GM21447 (cell line): ENCODE measurements around the gene PCDH17.

Experiments used
- ATAC-seq: cut with Tn5 transposase; IDR thresholded peaks from one replicate; pipeline ENCODE4 v1.9.1; 2021; ENCODE audit not compliant: unreplicated experiment

PCDH17 gene

DNA sequence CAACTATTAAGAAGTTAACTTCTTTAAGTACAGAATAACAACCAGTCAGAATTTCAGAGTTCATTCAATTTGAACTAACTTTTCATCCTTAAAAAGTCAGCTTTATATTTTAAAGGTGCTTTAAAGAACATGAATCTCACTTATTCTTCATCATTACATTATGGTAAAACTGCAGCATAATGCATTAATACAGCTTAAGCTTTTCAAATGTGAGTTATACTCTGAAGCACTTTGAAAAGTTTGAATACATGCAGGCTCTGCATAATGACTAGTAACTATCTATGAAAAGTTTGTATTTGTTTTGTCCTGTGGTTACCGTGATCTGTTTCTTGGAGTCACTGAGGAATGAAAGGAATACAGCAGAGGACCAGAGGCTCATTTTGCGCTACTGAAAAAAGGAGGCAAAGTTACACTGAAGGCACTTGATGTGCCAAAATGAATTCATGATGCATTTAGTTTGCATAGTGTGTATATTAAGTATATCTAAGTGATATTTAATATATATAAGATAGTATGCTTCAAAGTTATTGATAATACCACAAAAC lies 4.1 kb downstream of the PCDH17 start:
- no peak for ATAC-seq

- ATAC-seq: no peak
These were observed 5.3 kb downstream of the PCDH17 start for GRCh38 chr13:57636816-57637215.

- no peak for ATAC-seq
These were observed 6.0 kb downstream of the PCDH17 start for GRCh38 chr13:57637515-57637914.

GRCh38 chr13:57638186-57638890 lies 6.8 kb downstream of the PCDH17 start:
- ATAC-seq: no peak

DNA sequence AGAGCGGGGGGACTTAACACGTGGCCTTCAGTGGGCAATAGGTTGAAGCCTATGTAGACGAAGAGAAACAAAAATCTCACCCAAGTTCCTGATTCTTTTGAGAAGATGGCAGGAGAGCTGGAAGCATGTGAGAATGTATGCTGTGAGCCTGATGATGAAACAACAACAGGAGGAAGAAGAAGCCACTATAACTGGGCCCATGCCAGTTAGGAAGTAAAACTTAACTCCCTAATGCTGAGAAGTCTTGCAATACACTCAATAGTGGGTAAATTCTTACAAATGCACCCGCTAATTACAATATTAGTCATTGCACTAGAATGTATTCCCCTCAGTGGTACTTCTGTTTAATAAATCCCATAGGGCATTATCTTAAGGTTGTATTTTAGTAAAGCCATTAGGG lies 9.1 kb downstream of the PCDH17 start:
- ATAC-seq: no peak

GRCh38 chr13:57641051-57641450 lies 9.5 kb downstream of the PCDH17 start:
- no peak for ATAC-seq

DNA sequence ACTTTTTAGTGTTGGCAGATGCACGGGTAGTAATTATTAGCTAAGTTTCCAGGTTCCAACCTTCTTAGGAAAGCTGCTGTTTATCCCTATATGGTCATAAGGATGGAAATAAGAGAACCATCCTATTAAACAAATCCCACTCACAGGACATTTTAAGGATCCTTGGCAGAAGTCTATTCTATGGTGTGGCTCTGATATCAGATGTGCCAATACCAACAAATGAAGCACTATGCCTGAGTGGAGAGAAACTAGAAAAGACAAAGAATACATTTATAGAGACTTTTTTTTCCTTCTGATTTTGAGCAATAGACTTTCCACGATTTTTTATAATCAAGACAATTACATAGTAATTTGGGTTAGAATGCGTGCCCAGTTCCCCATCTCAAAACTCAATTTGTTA lies 12.6 kb downstream of the PCDH17 start:
- no peak for ATAC-seq

GRCh38 chr13:57653229-57653989 lies 21.9 kb downstream of the PCDH17 start:
- ATAC-seq: no peak

DNA sequence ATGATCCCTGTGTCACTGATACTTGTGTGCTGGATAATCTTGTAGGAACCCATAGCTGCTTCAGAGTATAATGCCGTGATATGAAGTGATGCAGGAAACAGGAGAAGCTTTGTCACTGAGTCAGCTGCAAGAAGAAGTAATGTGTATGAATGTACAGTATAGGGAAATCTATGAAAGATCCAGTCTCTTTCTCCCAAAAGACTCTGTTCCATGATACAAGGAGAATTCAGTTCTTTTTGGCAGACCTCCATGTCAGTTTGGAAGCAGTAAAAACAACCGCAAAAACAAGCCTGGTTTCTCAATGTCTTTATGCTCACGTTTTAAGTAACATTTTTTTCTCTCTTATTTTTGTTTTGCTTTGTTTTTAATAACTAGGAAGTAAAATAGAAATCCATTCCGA lies 33.9 kb downstream of the PCDH17 start:
- no peak for ATAC-seq

- ATAC-seq: no peak
These were observed 34.8 kb downstream of the PCDH17 start for GRCh38 chr13:57666131-57666953.

DNA sequence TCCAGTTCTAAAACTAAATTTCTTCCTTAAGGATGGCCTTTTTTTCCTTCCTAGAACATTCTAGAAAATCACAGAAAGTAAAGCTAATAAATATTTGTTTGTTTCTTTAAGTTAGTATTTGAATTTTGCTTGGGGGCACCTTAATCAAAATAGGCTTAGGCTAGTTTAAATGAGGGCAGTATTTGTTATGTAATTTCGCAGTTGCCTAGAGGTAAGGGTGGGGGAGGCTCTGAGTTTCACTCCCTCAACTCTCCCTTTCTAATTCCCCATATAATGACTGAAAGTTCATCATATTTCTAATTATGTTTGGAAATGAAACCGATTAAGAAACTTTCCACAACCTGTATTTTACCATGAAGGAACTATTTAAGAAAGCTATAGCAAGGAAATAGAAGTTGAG lies 40.6 kb downstream of the PCDH17 start:
- no peak for ATAC-seq

- no peak for ATAC-seq
These were observed 41.7 kb downstream of the PCDH17 start for GRCh38 chr13:57673197-57673596.

DNA sequence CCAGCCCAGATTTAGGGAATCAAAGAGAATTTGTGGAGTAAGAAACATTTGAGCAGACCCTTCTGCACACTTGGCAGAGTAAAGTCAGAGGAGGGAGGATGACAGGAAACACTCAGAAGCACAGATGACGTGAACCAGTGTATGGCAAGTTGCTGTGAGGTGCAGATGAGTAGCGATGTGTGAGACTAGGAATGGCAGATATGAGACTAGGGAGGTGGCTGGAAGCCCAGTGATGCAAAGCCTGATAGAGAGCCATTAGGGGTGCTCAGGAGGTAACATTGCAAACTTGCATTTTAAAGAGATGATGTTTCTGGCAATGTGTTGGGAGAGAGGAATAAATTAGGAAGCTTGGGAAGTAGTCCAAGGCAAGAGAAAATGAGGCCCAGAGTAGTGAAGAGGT lies 44.0 kb downstream of the PCDH17 start:
- no peak for ATAC-seq

DNA sequence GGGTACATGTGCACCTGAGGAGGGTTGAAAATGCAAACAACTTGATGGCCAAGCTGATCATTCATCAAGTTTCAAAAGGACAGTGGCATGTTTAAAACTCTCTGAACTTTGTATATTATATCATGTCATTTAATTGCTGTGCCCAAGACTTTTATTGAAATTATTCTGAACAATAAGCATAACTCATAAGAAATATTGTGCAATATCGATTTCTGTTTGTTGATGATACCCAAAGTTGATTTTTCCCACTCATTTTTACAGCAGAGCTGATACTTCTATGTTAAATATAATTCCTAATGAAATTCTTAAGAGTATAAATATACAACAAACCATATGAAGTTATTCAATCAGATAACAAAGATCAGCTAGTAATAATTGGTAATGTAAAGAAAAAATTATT lies 49.1 kb downstream of the PCDH17 start:
- no peak for ATAC-seq

GRCh38 chr13:57682128-57682716 lies 50.7 kb downstream of the PCDH17 start:
- no peak for ATAC-seq

DNA sequence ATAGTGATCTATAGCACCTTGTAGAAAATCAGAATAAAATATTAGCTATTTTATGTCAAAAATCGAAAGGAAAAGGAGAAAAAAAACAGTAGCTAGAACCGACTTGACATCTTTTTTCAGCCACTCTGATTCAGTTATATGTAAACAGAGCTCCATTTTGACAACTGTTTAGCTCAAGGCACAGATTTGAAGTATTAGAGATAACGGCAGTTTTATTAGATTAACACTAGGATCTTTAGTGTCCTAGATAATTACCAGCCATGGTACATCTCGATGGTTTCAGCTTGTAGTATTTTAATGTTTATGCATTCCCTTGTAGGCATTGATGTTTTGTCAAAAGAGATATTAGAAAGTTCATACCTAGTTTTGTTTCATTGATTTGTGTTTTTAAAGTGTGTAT lies 67.3 kb downstream of the PCDH17 start:
- ATAC-seq: no peak

DNA sequence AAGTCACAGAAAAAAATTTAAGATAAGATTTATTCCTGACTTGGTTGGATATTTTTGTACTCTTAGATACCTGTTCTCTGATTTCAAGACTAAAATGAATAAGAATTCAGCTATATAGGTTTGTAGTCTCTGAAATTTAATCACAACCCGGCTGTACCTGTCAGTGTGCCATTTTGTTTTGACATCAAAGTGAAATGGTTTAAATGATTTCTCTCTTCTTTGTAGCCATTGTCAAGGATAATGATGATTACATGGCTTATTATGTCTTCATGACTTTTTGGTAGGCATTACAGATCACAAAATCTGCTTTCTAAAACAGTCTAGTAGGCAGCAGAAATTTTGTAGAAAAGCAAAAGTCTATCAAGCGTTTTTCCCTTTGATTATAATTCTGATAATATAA lies 72.5 kb downstream of the PCDH17 start:
- ATAC-seq: no peak

GRCh38 chr13:57716295-57716694 lies 84.8 kb downstream of the PCDH17 start:
- ATAC-seq: no peak

- ATAC-seq: no peak
These were observed 93.1 kb downstream of the PCDH17 start for GRCh38 chr13:57724486-57725272.

DNA sequence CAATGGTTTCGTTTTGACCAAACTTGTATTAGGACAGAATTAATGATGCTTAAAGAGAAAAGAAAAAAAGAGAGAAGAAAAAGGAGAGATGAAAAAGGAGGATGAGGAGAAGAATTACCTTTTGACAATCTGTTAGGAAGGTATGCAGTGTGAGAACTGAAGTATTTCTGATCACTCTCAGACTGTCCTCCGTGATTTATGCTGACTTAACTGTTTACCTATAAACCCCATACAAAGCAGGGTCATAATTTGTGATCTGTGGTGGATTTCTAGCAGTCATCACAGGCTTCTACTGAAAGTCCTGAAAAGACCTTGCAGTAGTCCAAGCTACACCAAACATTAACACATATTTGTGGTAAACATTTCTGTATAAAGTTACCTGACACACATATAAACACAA lies 93.9 kb downstream of the PCDH17 start:
- ATAC-seq: no peak
